Right hindlimb (tissue), 1 donor: Measurements from ENCODE around the gene RILPL2.
"Not testable (repeated sequence)": the region's sequence is repeated elsewhere in the genome, so short reads cannot be mapped to it uniquely, and the experiment has no call there.

Experiments used
- DNase-seq: peaks from one replicate; pipeline ENCODE4 v3.0.0-alpha.2; 2018

Gene RILPL2

GRCh38 chr12:123449249-123449733, 12.8 kb upstream of the RILPL2 start:
- DNase-seq: no peak

DNA sequence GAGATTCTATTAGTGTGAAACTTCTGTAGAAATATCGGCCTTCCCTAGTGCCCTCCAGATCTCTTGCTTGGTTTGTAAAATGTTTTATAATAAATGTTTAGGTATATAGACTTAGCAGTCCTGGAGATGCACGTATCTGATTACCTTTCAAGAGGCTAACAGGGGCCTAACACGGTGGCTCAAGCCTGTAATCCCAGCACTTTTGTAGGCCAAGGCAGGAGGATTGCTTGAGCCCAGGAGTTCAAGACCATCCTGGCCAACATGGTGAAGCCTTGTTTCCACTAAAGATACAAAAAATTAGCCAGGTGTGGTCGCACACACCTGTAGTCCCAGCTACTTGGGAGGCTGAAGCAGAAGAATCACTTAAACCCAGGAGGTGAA, 9.8 kb upstream of the RILPL2 start:
- DNase-seq: no peak

- no peak for DNase-seq
Observed at GRCh38 chr12:123445388-123446332, 9.2 kb upstream of the RILPL2 start.

GRCh38 chr12:123444092-123445026, 7.9 kb upstream of the RILPL2 start:
- no peak for DNase-seq

- DNase-seq: no peak
Observed at GRCh38 chr12:123442774-123443173, 6.3 kb upstream of the RILPL2 start.

GRCh38 chr12:123441523-123442164, 5.2 kb upstream of the RILPL2 start:
- no peak for DNase-seq

- no peak for DNase-seq
Observed at GRCh38 chr12:123435636-123436016, 858 bp downstream of the RILPL2 start.

DNA sequence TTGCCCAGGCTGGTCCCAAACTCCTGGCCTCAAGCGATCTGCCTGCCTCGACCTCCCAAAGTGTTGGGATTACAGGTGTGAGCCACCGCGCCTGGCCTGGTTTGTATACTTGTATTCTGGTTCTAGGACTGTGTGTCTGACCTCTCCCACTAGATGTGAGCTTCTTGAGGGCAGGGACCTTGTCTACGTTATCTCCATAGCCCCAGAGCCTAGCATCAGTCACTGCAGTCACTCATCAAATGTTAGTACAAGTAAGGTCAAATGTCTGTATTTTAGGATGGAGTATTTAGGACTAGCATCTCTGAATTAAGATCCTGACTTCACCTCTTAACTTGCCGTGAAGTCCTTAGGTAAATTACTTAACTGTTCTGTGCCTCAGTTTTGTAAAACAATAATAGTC, 2.9 kb downstream of the RILPL2 start:
- DNase-seq: no peak

- DNase-seq: not testable (repeated sequence)
Observed at GRCh38 chr12:123431951-123432817, 4.3 kb downstream of the RILPL2 start.

GRCh38 chr12:123429101-123429500, 7.4 kb downstream of the RILPL2 start:
- DNase-seq: not testable (repeated sequence)

DNA sequence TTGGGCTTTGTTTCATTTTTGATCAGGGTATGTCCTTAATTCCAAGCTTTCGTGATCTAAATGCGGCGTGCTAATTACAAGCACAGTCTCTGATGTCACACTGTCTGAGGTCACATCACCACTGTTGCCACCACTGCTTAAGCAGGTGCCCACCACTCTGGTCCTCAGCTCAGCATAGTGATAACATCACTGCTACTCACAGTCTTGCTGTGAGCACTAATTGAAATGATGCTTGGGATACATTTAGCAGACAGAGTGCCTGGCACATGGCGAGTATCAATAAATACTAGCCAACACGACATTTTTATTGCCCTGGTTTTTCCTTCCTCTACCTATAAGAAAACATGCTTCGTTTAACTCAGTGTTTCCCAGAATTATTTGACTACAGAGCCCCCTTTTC, 7.9 kb downstream of the RILPL2 start:
- no peak for DNase-seq

DNA sequence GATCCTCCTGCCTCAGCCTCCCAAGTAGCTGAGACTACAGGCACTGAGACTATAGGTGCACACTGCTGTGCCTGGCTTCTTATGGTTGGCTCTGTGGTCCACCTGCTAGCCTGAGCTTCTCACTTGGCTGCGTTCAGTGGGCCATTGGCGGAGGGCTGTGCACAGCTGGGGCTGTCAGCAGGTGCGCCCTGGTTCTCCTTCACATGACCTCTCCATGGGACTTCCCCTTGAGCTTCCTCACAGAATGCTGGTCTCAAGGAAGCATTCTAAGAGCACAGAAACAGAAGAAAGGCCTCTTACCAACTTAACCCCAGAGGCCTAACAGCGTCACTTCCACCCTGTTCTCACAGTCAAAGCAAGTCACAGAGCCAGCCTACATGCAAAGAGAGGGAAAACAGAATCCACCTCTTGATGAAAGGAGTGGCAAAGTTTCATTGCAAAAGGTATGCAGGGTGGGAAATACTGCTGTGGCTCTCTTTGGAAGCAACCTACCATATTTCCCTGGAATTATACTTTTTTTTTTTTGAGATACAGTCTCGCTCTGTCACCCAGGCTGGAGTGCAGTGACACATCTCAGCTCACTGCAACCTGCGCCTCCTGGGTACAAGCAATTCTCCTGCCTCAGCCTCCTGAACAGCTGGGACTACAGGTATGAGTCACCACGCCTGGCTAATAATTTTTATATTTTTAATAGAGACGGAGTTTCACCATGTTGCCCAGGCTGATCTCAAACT, 9.3 kb downstream of the RILPL2 start:
- no peak for DNase-seq

- no peak for DNase-seq
Observed at GRCh38 chr12:123421314-123421713, 15.2 kb downstream of the RILPL2 start.

GRCh38 chr12:123410041-123410412, 26.5 kb downstream of the RILPL2 start:
- DNase-seq: no peak

GRCh38 chr12:123409284-123410040, 27.0 kb downstream of the RILPL2 start:
- not testable (repeated sequence) for DNase-seq

DNA sequence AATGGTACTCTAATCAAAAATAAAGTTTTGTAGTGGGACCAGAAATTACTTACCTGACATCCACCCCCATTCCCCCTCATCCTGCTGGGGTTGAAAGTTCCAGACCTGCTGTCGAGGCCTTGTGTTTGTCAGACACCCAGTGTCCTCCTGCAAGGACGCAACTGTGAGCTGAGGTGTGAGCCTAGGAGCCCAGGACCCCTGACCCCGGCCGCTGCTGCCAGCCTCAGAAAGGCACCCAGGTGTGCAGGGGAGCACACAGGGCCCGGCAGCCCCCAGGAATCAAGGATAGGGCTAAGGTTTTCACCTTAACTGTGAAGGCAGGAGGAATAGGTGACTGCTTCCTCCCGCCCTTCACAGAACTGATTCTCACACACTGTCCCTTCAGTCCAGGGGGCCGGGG, 27.9 kb downstream of the RILPL2 start:
- not testable (repeated sequence) for DNase-seq

DNA sequence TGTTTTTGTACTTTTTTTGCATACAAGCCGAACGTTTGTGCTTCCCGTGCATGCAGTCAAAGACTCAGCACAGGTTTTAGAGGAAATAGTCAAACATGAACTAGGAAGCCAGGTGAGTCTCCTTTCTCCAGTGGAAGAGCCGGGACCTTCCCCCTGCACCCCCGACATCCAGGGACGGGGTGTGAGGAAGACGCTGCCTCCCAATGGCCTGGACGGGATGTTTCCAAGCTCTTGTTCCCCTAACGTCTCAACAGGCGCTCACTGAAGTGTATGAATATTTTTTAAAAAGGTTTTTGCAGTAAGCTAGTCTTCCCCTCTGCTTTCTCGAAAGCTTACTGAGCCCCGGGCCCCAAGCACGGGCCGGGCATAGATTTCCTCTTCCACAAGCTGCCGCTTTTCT, 28.6 kb downstream of the RILPL2 start:
- not testable (repeated sequence) for DNase-seq

GRCh38 chr12:123407269-123407668, 29.2 kb downstream of the RILPL2 start:
- not testable (repeated sequence) for DNase-seq

GRCh38 chr12:123404581-123404980, 31.9 kb downstream of the RILPL2 start:
- no peak for DNase-seq
